ENCODE measurements around the gene PIP4K2B.

- no peak for TF ChIP-seq CTCF (conservative IDR thresholded peaks at IDR 0.05; ENCODE audit: low read length)
- no peak for TF ChIP-seq EZH2phosphoT487 (IDR thresholded peaks at IDR 0.05; ENCODE audit: borderline replicate concordance, low read depth, low read length)
Measured at GRCh38 chr17:38752308-38753070, 46.9 kb downstream of the PIP4K2B start, which contains the start of gene PSMB3.

All from OCI-LY7 (cell line).